GM21360 (cell line): Measurements from ENCODE around the gene CACNA1H.
"Not testable (repeated sequence)": the region's sequence is repeated elsewhere in the genome, so short reads cannot be mapped to it uniquely, and the experiment has no call there.

ENCODE experiments used
- ATAC-seq: cut with Tn5 transposase; IDR thresholded peaks from one replicate; pipeline ENCODE4 v1.9.1; 2021; ENCODE audit warnings: mild to moderate bottlenecking, moderate library complexity; ENCODE audit not compliant: unreplicated experiment

Gene CACNA1H

GRCh38 chr16:1243363-1243762 lies 90.5 kb downstream of the CACNA1H start:
- not testable (repeated sequence) for ATAC-seq

GRCh38 chr16:1243907-1244850 lies 91.3 kb downstream of the CACNA1H start:
- not testable (repeated sequence) for ATAC-seq

GRCh38 chr16:1244881-1245280 lies 92.0 kb downstream of the CACNA1H start:
- no peak for ATAC-seq

GRCh38 chr16:1245452-1246020 lies 92.6 kb downstream of the CACNA1H start:
- no peak for ATAC-seq

- not testable (repeated sequence) for ATAC-seq
These were observed 95.1 kb downstream of the CACNA1H start for GRCh38 chr16:1247903-1248537.

- not testable (repeated sequence) for ATAC-seq
These were observed 96.3 kb downstream of the CACNA1H start for GRCh38 chr16:1249031-1249755.

GRCh38 chr16:1253701-1254364 lies 100.9 kb downstream of the CACNA1H start:
- ATAC-seq: not testable (repeated sequence)

GRCh38 chr16:1254821-1255220 lies 101.9 kb downstream of the CACNA1H start:
- ATAC-seq: not testable (repeated sequence)

GRCh38 chr16:1255276-1256122 lies 102.6 kb downstream of the CACNA1H start, which contains the start of gene TPSD1:
TPSD1 (plus strand) TSS chr16:1256069; CDS start chr16:1256281, 212 bp downstream.
- ATAC-seq: not testable (repeated sequence)

- ATAC-seq: not testable (repeated sequence)
These were observed 103.5 kb downstream of the CACNA1H start for GRCh38 chr16:1256296-1256873.

- ATAC-seq: no peak
These were observed 104.0 kb downstream of the CACNA1H start for GRCh38 chr16:1256874-1257322.

GRCh38 chr16:1257561-1258224 lies 104.8 kb downstream of the CACNA1H start:
- no peak for ATAC-seq

- ATAC-seq: no peak
These were observed 105.3 kb downstream of the CACNA1H start for GRCh38 chr16:1258225-1258600.

- no peak for ATAC-seq
These were observed 106.2 kb downstream of the CACNA1H start for GRCh38 chr16:1258906-1259759.

- no peak for ATAC-seq
These were observed 106.8 kb downstream of the CACNA1H start for GRCh38 chr16:1259760-1260068.

GRCh38 chr16:1260101-1260680 lies 107.3 kb downstream of the CACNA1H start:
- no peak for ATAC-seq

- ATAC-seq: no peak
These were observed 108.4 kb downstream of the CACNA1H start for GRCh38 chr16:1261131-1261892.
